Progenitor cell of endocrine pancreas (in vitro differentiated cells): ENCODE data around the gene ISLR2. TPM values are rescaled to one million over a fixed set of nuclear protein-coding genes. Genes with fewer than 3 reads are reported as not detected.

Experiments
- DNase-seq: peaks from one replicate; pipeline ENCODE4 v3.0.0; 2021; ENCODE audit warnings: low spot score; ENCODE audit not compliant: unreplicated experiment
- H3K27ac Mint-ChIP-seq: 2 replicates; pipeline ENCODE4 v1.8.0; 2021; ENCODE audit warnings: mild to moderate bottlenecking, moderate library complexity, mixed read lengths
- H3K27me3 Mint-ChIP-seq: 2 replicates; pipeline ENCODE4 v1.8.0; 2021; ENCODE audit warnings: mixed read lengths
- H3K36me3 Mint-ChIP-seq: 2 replicates; pipeline ENCODE4 v1.8.0; 2022; ENCODE audit warnings: mixed read lengths; ENCODE audit not compliant: insufficient read depth
- H3K4me1 Mint-ChIP-seq: 2 replicates; pipeline ENCODE4 v1.8.0; 2021; ENCODE audit warnings: low read depth, mixed read lengths
- H3K4me3 Mint-ChIP-seq: 2 replicates; pipeline ENCODE4 v1.8.0; 2021; ENCODE audit warnings: low read depth, mild to moderate bottlenecking, moderate library complexity, mixed read lengths
- H3K9me3 Mint-ChIP-seq: 2 replicates; pipeline ENCODE4 v1.8.0; 2021; ENCODE audit warnings: low read depth, mixed read lengths
- total RNA-seq: library from RNA; stranded (reverse); gene quantifications from 2 replicates; pipeline ENCODE4 v1.2.1, GENCODE V29; 2021
- TF ChIP-seq, protein P1 (sequence below): fragments of 200-600 bp; sonication (generic); IDR thresholded peaks from one replicate; pipeline ENCODE4 v1.5.0; 2021; ENCODE audit warnings: antibody characterized with exemption, mild to moderate bottlenecking; ENCODE audit not compliant: unreplicated experiment

ISLR2 gene
- total RNA-seq, 1 donor from 2014 or later = 0.14 TPM

DNA sequence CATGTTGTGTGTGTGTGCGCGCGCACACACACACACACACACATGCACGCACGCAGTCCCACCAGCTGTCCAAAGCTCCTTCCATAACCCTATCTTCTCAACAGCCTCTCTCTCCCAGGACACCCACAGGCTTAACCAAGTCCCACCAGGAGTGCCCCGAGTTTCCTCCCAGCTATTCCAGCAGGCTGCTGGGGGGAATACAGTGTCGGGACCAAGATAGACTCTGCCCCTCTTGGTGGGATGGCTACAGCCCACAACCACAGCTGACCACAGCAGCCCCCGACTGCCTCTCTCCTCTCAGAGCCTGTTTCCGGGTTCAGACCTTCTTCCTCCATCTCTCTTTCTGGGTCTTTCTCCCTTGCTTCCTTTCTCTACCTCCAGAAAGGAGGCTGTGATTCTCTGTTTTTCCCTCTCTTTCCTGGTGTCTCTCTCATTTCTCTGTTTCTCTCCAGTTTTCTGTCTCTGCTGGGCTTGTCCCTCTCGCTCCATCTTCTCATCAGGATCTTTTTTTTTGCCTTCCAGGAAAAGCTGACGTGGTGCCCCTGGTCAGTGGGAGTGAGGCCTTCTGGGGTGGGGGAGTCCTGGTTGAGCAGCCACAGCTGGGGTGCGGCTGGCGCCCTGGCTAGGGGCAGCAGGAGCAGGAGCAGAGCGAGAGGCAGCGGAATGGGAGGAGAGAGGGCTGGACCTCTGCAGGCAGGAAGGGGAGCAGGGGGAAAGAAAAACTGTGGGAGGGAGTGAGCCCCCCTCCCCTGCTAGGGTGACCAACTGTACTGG lies 39.9 kb downstream of the ISLR2 start:
- TF ChIP-seq, protein P1, sequence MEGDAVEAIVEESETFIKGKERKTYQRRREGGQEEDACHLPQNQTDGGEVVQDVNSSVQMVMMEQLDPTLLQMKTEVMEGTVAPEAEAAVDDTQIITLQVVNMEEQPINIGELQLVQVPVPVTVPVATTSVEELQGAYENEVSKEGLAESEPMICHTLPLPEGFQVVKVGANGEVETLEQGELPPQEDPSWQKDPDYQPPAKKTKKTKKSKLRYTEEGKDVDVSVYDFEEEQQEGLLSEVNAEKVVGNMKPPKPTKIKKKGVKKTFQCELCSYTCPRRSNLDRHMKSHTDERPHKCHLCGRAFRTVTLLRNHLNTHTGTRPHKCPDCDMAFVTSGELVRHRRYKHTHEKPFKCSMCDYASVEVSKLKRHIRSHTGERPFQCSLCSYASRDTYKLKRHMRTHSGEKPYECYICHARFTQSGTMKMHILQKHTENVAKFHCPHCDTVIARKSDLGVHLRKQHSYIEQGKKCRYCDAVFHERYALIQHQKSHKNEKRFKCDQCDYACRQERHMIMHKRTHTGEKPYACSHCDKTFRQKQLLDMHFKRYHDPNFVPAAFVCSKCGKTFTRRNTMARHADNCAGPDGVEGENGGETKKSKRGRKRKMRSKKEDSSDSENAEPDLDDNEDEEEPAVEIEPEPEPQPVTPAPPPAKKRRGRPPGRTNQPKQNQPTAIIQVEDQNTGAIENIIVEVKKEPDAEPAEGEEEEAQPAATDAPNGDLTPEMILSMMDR = no peak
- Mint-ChIP-seq H3K4me1 (peaks cover 2% of the 10 kb centered on the region), H3K27ac (no peak overlapping the region), H3K36me3 (no peaks in the 10 kb centered on the region), H3K4me3 (no peak overlapping the region), H3K27me3 (peaks cover 34% of the 10 kb centered on the region), H3K9me3 (no peaks in the 10 kb centered on the region)
- no peak for DNase-seq

DNA sequence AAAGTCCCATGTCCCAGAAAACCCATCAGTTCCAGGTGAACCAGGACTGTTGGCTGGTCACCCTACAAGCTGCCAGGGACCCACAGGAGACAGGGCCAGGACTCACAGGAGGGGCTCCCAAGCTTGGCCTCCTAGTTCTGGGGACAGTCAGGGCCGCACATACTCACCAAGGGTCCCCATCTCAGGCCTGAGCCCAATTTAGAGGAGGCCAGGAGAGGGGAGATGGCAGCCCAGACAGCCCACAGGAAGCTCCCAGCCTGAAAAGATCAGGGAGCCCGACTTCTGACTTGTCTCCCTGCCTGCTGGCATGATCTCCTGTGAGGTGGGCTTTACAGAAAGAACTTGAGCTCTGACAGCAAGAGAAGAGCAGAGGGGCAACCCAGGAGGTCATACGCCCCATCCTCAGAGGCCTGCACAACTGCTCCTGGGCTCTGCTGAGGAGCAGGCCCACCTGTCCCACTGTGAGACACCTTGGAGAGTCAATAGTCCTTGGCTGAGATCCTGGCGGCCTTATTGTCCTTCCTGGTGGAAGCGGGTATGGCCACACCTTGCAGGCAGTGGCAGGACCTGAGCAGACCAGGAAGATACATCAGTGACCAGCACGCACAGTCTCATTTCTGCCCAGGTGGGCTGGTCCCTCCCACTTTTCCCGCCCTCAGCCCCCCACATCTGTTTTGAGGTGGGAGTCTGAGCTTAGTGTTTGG lies 40.6 kb downstream of the ISLR2 start:
- no peak overlapping the region for H3K27ac Mint-ChIP-seq
- H3K4me1 Mint-ChIP-seq = peaks cover 2% of the 10 kb centered on the region
- peaks cover 32% of the 10 kb centered on the region for H3K27me3 Mint-ChIP-seq
- H3K9me3 Mint-ChIP-seq = no peaks in the 10 kb centered on the region
- H3K4me3 Mint-ChIP-seq = no peak overlapping the region
- H3K36me3 Mint-ChIP-seq = no peaks in the 10 kb centered on the region
- TF ChIP-seq, protein P1 = no peak
- no peak for DNase-seq

DNA sequence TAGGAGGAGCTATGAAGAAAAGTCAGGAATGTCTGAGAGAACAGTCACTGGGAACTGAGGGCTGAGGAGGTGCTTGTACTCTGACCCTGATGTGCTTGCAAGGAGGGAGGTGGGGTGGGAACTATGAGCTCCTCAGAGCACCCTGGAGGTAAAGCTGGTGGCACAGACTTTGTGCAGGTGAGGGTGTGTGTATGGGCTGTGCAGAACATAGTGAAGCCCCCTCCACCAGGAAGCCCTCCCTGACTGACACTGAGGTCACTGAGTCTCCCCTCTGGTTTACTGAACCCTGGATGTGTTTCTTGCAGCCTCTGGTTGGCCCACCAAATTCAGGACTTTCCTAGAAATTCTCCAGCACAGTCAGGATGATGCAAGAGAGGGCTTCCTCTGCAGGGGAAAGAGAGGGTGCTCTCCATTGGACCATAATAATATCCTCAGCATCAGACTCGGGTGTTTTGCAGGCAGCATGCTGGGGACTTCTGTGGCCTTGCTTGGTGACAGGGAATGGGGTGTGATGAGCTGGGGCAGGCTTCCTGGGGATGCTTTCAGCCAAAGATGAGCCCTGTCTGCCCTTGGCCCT lies 41.7 kb downstream of the ISLR2 start:
- DNase-seq = no peak
- no peak overlapping the region for H3K27ac Mint-ChIP-seq
- TF ChIP-seq, protein P1 = no peak
- H3K9me3 Mint-ChIP-seq = no peaks in the 10 kb centered on the region
- peaks cover 2% of the 10 kb centered on the region for H3K4me1 Mint-ChIP-seq
- no peak overlapping the region for H3K4me3 Mint-ChIP-seq
- H3K27me3 Mint-ChIP-seq = peaks cover 42% of the 10 kb centered on the region
- no peaks in the 10 kb centered on the region for H3K36me3 Mint-ChIP-seq

DNA sequence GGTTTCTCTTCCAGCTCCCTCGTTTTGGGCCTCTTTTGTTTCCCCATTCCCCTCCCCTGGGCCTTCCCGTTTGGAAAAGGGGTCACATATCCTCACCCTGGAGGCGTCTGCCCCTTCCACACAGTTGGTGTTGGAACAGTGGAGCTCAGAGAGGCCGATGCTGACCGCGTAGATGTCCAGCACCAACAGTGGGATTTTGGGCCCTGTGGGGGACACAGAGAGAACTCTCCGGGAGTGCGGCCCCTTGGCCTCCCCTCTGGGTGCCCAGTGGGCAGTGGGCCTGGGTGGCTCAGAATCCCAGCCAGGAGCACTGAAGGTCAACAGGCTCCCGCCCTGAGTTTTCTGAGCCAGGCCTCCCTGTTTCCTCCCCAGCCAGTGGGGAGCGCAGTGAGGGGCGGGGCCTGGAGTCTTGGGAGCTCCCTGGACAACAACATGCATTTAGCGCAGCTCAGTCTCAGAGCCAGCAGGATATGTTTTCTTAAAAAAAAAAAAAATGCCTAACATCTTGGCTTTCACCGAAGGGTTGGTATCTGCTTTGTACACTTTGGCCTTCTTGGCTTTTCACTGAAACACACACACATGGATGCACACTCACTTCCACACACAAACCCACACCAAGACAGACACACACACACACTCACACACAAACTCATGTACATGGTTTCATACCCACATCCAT lies 42.5 kb downstream of the ISLR2 start:
- peaks cover 2% of the 10 kb centered on the region for H3K4me1 Mint-ChIP-seq
- no peak overlapping the region for H3K4me3 Mint-ChIP-seq
- TF ChIP-seq, protein P1 = no peak
- no peaks in the 10 kb centered on the region for H3K36me3 Mint-ChIP-seq
- H3K27ac Mint-ChIP-seq = no peak overlapping the region
- H3K9me3 Mint-ChIP-seq = no peaks in the 10 kb centered on the region
- no peak for DNase-seq
- peaks cover 48% of the 10 kb centered on the region for H3K27me3 Mint-ChIP-seq
